ENCODE results near the gene CACNA2D3. TPM values are rescaled to one million over a fixed set of nuclear protein-coding genes. Genes with fewer than 3 reads are reported as not detected.

The CACNA2D3 gene
- total RNA-seq, 1 donor from 2014 or later, result 10.0 TPM

- H3K9me3 Mint-ChIP-seq (ENCODE audit: unreplicated experiment), result no peaks in the 10 kb centered on the region
- H3K36me3 Mint-ChIP-seq (ENCODE audit: unreplicated experiment), result no peaks in the 10 kb centered on the region
- H3K27me3 Mint-ChIP-seq (ENCODE audit: unreplicated experiment), result no peaks in the 10 kb centered on the region
- H3K27ac Mint-ChIP-seq (ENCODE audit: unreplicated experiment), result no peak overlapping the region
- no peak for DNase-seq
- TF ChIP-seq, protein P1, sequence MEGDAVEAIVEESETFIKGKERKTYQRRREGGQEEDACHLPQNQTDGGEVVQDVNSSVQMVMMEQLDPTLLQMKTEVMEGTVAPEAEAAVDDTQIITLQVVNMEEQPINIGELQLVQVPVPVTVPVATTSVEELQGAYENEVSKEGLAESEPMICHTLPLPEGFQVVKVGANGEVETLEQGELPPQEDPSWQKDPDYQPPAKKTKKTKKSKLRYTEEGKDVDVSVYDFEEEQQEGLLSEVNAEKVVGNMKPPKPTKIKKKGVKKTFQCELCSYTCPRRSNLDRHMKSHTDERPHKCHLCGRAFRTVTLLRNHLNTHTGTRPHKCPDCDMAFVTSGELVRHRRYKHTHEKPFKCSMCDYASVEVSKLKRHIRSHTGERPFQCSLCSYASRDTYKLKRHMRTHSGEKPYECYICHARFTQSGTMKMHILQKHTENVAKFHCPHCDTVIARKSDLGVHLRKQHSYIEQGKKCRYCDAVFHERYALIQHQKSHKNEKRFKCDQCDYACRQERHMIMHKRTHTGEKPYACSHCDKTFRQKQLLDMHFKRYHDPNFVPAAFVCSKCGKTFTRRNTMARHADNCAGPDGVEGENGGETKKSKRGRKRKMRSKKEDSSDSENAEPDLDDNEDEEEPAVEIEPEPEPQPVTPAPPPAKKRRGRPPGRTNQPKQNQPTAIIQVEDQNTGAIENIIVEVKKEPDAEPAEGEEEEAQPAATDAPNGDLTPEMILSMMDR (IDR thresholded peaks at IDR 0.05; ENCODE audit: partially characterized antibody, unreplicated experiment), result no peak
- H3K4me1 Mint-ChIP-seq (ENCODE audit: low read depth, unreplicated experiment), result peaks cover 5% of the 10 kb centered on the region
- H3K4me3 Mint-ChIP-seq (ENCODE audit: unreplicated experiment), result no peak overlapping the region
These were observed 542.8 kb downstream of the CACNA2D3 start for GRCh38 chr3:54665016-54665600.

DNA sequence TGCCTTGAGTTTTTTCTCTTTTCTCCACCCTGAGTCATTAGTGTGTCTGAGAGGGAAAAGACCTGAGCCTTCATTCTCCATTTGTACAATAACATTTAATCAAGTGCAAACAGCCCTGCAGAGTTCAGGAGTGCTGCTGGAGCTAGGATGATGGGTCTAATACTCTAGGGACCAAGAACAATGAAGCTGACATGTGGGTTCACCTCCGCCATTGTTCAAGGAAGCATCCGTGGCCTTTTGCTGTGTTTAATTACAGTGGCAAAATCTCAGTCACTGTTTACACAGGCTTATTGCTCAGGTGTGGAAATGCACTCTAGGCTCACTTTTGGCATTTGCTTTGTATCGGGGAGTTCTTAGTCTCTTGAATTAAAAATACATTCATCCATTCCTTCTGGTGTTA lies 545.9 kb downstream of the CACNA2D3 start:
- Mint-ChIP-seq H3K9me3 (ENCODE audit: unreplicated experiment) (no peaks in the 10 kb centered on the region), H3K36me3 (ENCODE audit: unreplicated experiment) (no peaks in the 10 kb centered on the region), H3K27ac (ENCODE audit: unreplicated experiment) (no peak overlapping the region), H3K4me3 (ENCODE audit: unreplicated experiment) (no peak overlapping the region), H3K27me3 (ENCODE audit: unreplicated experiment) (no peaks in the 10 kb centered on the region), H3K4me1 (ENCODE audit: low read depth, unreplicated experiment) (no peaks in the 10 kb centered on the region)
- DNase-seq, result no peak
- TF ChIP-seq, protein P1 (IDR thresholded peaks at IDR 0.05; ENCODE audit: partially characterized antibody, unreplicated experiment), result no peak

DNA sequence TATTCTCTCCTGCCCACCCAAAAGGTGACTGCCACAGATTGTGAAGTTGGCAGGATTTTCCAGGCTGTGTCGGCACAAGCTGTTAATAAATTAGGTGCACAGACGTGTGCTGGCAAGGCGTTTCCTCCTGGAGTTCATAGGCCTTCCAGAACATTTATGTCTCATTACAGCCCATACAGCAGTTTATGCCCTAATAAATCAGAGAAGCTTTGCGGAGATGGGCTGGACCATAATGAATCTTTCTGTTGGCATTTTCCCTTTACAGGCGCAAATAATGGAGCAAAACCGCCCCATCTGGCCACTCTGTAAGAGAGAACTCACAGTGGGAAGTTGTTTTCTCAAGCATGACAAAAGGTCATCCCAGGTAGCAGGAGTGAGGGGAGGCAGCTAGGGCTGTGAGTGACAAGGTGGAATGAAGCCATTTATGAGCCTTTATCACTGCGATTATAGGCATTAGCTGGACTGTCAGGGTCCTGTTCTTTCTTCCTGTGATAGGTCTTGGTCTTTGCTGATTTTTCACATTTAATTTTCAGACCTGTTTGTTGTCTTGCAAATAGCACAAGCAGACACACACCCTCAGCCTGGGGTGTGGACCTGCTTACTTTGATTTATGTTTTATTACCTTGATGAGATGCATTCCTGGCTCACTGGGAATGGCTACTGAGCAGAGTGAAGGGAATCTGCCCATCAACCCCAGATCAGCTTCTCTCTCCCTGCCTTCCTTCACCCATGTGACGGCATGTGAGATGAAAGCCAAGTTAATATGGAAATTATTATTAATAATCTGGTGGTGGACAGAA lies 548.0 kb downstream of the CACNA2D3 start:
- peaks cover 2% of the 10 kb centered on the region for H3K27me3 Mint-ChIP-seq (ENCODE audit: unreplicated experiment)
- DNase-seq, result no peak
- H3K9me3 Mint-ChIP-seq (ENCODE audit: unreplicated experiment), result peaks cover 2% of the 10 kb centered on the region
- no peak overlapping the region for H3K27ac Mint-ChIP-seq (ENCODE audit: unreplicated experiment)
- no peak overlapping the region for H3K4me3 Mint-ChIP-seq (ENCODE audit: unreplicated experiment)
- no peaks in the 10 kb centered on the region for H3K36me3 Mint-ChIP-seq (ENCODE audit: unreplicated experiment)
- H3K4me1 Mint-ChIP-seq (ENCODE audit: low read depth, unreplicated experiment), result no peaks in the 10 kb centered on the region
- TF ChIP-seq, protein P1 (IDR thresholded peaks at IDR 0.05; ENCODE audit: partially characterized antibody, unreplicated experiment), result no peak

GRCh38 chr3:54671511-54671910 lies 549.2 kb downstream of the CACNA2D3 start:
- H3K9me3 Mint-ChIP-seq (ENCODE audit: unreplicated experiment), result peaks cover 2% of the 10 kb centered on the region
- no peak for DNase-seq
- H3K4me3 Mint-ChIP-seq (ENCODE audit: unreplicated experiment), result no peak overlapping the region
- H3K27ac Mint-ChIP-seq (ENCODE audit: unreplicated experiment), result no peak overlapping the region
- H3K36me3 Mint-ChIP-seq (ENCODE audit: unreplicated experiment), result no peaks in the 10 kb centered on the region
- peaks cover 2% of the 10 kb centered on the region for H3K27me3 Mint-ChIP-seq (ENCODE audit: unreplicated experiment)
- no peaks in the 10 kb centered on the region for H3K4me1 Mint-ChIP-seq (ENCODE audit: low read depth, unreplicated experiment)
- TF ChIP-seq, protein P1 (IDR thresholded peaks at IDR 0.05; ENCODE audit: partially characterized antibody, unreplicated experiment), result no peak

- no peak for DNase-seq
- peaks cover 2% of the 10 kb centered on the region for H3K9me3 Mint-ChIP-seq (ENCODE audit: unreplicated experiment)
- no peak overlapping the region for H3K27ac Mint-ChIP-seq (ENCODE audit: unreplicated experiment)
- H3K27me3 Mint-ChIP-seq (ENCODE audit: unreplicated experiment), result peaks cover 2% of the 10 kb centered on the region
- H3K36me3 Mint-ChIP-seq (ENCODE audit: unreplicated experiment), result no peaks in the 10 kb centered on the region
- TF ChIP-seq, protein P1 (IDR thresholded peaks at IDR 0.05; ENCODE audit: partially characterized antibody, unreplicated experiment), result no peak
- H3K4me1 Mint-ChIP-seq (ENCODE audit: low read depth, unreplicated experiment), result no peaks in the 10 kb centered on the region
- H3K4me3 Mint-ChIP-seq (ENCODE audit: unreplicated experiment), result no peak overlapping the region
These were observed 553.7 kb downstream of the CACNA2D3 start for GRCh38 chr3:54676087-54676486.
